GM19023 (cell line): ENCODE measurements around the gene NBEA.
A peak's percentile ranks its signal among the peaks of the same experiment; 100 is the strongest.

Experiments used
- ATAC-seq: cut with Tn5 transposase; IDR thresholded peaks from one replicate; pipeline ENCODE4 v1.9.1; 2021; ENCODE audit warnings: mild to moderate bottlenecking, moderate library complexity; ENCODE audit not compliant: unreplicated experiment

NBEA gene

DNA sequence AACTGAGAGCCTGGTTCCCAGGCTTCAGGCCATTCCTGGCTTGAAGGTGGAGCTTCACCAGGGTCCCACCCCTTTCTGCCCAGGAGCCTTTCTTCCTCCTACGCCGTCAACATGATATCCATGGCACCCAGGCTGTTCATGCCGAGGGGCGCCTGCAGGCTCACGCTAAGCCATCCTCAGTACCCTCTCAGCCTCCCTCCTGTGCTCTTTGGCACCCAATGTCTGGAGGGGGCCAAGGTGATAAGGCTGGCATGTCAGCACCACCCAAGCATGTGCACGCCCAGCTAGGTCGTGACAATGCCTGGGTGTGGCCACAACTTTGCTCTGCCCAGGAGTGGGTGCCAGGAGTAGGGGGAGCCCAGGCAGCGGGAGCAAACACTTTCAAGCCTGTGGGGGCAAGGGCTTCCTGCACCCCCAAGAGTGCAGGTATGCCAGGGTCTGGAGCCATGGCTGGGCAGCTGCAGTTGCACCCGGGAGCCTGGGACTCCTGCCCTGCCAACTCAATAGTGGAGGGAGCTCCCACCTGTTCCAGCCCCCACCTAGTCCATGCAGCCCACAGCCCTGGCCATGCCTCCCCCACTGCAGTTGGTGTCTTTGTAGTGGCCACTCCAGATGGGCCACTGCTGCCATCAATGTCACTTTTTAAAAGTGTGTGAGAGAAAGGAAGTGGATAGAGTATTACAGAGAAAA, 314.5 kb downstream of the NBEA start:
- ATAC-seq = no peak

DNA sequence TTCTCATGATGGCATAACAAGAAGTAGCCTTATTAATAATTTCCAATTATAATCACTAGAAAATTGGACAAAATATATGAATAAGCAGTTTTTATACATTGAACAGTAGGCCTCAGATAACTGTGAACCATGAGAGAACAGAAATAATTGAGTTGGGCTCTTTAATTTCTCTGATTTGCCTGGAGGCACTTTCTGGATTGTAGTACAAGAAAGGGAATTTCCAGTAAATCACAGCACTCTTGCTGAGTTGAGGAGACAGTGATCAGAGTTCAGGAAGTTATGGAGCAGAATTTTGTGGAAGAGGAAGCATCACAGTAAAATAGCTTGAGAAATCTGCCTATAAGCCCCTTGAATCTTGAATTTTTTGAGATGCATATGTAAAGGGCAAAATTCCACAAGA, 318.2 kb downstream of the NBEA start:
- ATAC-seq = no peak

DNA sequence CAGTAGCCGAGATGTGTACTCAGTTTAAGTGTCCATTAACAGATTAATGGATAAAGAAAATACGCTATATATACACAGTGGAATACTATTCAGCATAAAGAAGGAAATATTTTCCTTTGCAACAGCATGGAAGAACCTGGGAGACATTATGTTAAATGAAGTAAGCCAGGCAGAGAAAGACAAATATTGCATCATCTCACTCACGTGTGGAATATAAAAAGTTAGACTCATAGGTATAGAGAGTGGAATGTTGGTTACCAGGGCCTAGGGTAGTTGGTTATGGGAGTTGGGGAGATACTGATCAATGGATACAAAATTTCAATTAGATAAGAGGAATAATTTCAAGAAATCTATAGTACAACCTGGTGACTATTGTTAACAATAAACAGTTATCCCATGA, 324.3 kb downstream of the NBEA start:
- ATAC-seq = no peak

- no peak for ATAC-seq
Observed at GRCh38 chr13:35278917-35279316, 336.8 kb downstream of the NBEA start.

GRCh38 chr13:35279500-35279899, 337.4 kb downstream of the NBEA start:
- ATAC-seq = no peak

DNA sequence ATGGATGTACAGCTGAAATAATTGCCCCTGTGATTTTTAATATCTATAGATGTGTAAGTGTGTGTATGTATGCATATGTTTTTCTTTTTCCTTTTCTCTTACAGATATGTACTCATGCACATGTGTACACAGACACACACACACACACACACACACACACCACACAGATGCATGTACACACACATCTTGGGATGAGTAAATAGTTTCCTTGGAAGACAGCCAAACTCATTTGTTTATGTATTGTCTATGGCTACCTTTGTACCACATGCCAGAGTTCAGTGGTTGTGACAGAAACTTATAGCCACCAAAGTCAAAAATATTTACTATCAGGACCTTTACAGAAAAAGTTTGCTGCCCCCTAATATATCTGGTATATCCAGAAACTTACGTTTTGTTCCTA, 341.8 kb downstream of the NBEA start:
- no peak for ATAC-seq

DNA sequence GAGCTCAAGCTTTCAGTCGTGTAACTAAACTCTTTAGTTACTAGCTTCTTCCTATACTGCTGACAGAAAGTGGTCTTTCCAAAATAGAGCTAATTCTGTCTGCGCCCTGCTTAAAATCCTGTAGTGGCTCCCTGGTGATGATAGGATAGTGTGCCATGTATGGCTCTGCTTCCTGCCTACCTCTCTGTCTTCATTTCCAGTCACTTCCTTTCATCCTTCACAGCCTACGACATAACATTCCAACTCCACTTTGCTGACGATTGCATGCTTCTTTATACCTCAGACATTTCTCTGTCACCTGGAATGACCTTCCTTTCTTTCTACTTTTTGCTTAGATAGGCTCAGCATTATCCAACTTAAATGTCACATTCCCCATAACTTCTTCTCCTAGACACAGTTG, 343.6 kb downstream of the NBEA start:
- ATAC-seq = no peak

DNA sequence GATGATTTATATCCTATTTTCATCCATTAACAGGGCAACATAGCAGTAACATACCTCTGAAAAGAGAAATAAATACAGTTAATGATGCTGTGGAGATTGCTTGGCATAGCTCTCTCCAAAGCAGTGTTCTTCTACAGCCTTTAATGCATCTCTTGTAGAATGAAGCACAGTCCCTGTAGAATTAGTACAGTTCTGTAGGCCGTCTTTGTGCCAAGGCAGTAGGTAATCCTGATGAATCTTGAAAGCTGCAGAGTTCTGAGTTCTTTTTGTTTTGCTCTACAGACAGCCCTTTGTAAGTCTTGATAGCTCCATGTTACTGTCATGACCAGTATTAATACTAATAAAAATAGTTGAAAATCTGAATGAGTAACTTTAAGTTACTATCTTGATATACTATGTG, 350.3 kb downstream of the NBEA start:
- ATAC-seq = no peak

DNA sequence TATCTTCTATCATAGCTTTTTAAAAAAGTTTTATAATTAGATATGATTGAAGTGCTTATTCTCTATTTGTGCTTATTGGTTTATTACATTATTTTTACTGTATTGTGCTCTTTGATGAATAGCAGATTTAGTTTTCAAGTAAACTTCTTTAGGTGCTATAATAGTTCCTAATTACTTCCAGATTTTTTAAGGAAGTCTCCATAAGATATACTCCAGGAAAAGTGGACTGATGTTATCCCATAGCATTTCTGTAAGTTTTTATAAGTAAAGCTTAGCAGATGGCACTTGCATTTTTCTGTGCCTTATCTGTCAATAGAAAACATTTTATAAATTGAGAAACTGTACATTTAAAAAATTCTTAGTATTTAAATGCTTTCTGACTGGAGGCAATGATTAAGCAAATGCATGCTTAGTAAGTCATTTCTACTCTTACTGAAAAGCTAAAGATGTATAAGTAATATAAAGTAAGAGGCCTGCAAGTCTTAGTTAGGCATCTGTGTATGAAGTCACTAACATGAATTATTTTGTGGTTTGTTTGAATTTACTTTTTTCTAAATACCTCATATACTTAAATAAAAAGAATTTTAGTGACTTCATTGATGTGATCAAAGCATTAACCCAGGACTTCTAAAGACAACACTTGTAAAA, 351.6 kb downstream of the NBEA start:
- no peak for ATAC-seq

- no peak for ATAC-seq
Observed at GRCh38 chr13:35309706-35310105, 367.6 kb downstream of the NBEA start.

DNA sequence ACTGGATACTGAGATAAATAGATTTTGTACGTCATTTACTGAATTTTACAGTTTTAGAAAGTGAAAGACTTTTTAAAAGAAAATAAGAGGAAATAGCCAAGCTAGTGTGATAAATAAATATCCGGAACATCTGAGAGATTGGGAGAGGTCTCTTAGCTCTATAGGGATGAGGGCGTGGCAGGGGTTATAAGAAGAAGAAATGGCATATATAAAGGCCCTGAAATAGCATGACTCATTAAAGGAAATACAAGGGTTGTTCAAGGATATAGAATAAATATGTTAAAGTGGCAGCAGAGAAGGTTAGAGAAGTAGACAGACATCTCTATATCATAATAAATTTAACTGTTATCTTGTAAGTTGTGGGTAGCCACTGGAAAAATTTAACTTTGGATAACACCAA, 390.1 kb downstream of the NBEA start:
- no peak for ATAC-seq

DNA sequence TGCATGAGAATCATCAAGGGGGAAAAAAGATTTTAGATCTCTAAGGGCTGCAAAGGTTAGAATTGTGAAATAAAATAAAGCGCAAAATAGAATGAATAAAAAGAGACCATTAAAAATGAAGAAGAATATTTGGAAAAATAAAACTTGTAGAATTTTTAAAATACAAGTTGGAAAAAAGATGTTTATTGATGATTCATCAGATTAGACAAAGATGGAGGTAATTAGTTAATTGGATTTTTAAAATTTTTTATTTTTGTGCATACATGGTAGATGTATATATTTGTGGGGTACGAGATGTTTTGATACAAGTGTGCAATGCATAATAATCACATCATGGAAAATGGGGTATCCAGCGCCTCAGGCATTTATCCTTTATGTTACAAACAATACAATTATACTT, 391.1 kb downstream of the NBEA start:
- no peak for ATAC-seq

- ATAC-seq = no peak
Observed at GRCh38 chr13:35342440-35342839, 400.4 kb downstream of the NBEA start.

- no peak for ATAC-seq
Observed at GRCh38 chr13:35343417-35343816, 401.3 kb downstream of the NBEA start.

DNA sequence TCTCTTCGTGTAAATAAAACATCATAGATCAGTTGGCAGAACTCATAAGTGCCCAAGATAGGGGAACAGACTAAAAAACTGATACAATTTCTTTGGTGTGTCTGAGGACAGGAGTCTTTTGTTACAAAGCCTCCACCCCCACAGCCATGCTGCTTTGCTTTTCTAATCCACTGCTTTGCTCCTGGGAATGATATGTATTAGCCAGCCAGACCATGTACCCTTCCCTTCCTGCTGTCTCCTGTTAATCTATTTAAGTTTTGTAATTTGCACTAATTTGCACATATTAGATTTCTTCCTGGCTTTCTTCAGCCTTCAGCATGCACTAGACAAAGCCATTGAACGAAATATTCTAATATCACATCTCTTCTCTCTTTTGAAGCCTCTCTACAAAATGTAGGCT, 403.9 kb downstream of the NBEA start:
- ATAC-seq = no peak

DNA sequence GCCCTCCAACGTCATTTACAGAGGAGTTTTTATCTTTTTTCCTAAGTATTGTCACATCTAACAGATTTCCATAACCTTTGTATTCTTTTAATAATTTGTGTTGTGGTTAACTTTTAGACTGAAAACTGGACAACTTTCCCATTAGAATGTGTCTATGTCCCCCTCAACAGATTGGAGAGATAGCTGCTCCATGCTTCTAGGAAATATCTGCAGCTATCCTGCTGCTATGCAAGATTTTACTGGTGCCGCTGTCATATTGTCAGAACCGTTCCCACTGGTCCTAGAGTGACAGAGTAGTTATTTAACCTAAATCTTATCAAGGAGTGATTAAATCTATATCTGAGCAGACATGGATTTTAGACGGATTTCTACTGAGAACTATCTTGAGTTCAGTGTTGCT, 404.4 kb downstream of the NBEA start:
- no peak for ATAC-seq

- no peak for ATAC-seq
Observed at GRCh38 chr13:35347679-35348205, 405.7 kb downstream of the NBEA start.

DNA sequence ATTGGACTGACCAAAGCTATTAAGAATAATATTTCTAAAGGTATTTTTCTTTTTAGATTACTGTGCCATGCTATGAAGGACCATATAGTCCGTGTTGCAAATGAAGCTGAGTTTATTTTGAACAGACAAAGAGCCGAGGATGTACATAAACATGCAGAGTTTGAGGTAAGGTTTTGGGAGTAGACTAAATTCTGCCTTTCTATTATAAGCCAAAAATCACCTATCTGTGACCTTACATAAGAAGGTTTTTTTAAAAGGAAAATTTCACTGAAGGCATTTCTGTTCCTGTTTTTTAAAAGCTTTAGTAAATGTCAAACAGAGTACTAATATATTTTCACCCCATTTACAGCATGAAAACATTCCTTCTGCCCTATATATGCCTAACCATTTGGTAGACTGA, 407.0 kb downstream of the NBEA start:
- ATAC-seq = no peak

DNA sequence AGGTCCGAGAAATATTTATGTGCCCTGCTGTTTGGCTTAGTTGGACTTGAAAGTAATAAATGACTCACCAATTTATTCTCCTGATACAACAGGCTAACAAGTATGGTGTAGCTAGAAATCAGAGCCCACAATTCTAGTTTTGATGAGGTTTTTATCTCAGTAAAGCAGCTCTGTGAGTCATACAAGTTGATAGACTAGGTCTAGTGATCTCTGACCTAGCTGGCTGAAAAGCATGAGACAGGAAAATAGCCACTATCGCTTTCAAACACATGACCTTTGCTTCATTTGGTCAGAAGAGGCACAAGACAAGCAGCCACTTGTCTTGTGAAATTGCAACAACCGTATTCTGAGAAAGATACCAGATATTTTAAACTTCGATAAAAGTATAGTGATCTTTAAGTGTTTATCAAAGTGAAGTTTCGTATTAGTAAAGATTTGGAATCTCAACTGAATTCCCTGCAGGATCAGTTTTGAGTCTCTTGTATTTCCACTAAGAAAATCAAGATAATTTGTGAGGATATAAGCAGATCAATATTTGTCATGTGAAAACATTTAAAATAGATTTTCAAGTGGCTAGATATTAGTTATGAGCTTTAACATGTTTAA, 407.7 kb downstream of the NBEA start:
- peak; percentile 66 for ATAC-seq

- ATAC-seq = no peak
Observed at GRCh38 chr13:35354285-35354684, 412.2 kb downstream of the NBEA start.

DNA sequence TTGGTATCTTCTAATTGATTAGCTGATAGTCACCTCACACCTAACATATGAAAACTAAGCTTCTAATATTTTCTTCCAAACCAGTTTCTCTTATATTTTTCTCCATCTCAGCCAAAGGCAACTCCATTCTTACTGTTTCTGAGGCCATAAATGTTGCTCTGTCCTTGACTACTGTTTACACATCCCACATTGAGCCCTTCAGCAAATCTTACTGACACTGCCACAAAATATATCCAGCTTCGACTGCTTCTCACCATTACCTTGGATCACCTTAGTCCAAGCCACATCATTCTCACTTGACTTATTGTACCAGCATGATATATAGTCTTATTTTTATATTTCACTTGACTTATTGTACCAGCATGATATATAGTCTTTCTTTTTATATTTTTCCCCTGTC, 412.8 kb downstream of the NBEA start:
- no peak for ATAC-seq

DNA sequence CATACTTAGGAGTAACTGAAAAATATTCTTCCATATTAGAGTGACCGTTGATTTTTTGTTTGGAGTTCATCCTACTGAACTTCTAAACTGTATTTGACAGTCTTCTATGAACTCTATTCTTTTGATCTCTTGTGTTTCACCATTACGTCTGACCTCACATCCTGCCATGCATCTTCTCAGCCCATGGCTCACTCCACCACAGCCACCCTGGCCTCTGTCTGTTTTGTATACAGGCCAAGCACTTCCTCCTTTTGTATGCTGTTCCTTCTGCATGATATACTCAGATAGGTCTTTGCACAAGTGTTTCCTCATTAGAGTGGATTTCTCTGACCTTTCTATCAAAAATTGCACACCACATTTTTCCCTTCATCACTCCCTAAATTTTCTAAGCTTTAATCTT, 414.5 kb downstream of the NBEA start:
- no peak for ATAC-seq
